ENCODE measurements around the gene RPL22.

DNA sequence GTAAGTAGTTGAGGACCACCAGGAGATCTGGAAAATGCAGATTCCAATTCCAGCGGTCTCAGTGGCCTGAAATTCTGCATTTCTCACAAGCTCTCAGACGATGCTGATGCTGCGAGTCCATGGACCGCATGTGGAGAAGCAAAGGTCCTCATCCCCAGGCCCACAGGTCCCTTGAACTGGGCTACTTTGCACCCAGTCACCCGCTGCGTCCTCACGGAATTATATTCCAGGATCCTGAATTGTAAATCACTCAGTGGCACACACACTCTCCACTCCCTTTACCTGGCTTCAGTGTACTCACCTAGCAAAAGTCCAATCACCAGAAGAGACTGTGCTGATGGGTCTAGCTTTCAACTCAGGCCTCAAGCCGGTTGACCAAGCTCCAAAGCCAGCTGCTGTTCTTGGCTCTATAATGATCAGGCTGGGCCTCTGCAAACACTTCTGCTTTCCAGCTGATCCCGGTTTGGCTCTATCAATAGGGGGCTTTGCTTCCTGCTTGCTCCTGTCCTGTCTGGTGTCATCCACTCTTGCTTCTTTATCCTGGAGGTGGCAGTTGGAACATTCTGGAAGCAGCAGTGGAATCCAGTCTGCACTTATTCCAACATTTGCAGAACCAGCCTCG, 904 bp upstream of the RPL22 start:
- TF ChIP-seq, protein P1, sequence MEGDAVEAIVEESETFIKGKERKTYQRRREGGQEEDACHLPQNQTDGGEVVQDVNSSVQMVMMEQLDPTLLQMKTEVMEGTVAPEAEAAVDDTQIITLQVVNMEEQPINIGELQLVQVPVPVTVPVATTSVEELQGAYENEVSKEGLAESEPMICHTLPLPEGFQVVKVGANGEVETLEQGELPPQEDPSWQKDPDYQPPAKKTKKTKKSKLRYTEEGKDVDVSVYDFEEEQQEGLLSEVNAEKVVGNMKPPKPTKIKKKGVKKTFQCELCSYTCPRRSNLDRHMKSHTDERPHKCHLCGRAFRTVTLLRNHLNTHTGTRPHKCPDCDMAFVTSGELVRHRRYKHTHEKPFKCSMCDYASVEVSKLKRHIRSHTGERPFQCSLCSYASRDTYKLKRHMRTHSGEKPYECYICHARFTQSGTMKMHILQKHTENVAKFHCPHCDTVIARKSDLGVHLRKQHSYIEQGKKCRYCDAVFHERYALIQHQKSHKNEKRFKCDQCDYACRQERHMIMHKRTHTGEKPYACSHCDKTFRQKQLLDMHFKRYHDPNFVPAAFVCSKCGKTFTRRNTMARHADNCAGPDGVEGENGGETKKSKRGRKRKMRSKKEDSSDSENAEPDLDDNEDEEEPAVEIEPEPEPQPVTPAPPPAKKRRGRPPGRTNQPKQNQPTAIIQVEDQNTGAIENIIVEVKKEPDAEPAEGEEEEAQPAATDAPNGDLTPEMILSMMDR (IDR thresholded peaks at IDR 0.05) = no peak
- TF ChIP-seq POLR2AphosphoS5 (IDR thresholded peaks at IDR 0.05) = no peak
- TF ChIP-seq POLR2A (IDR thresholded peaks at IDR 0.05) = no peak

Data from prostate gland (tissue), 2 donors.